Right kidney (tissue), 1 donor: ENCODE results near the gene KCNAB1.

Experiments
- DNase-seq: peaks from one replicate; pipeline ENCODE4 v3.0.0-alpha.2; 2016

Gene KCNAB1

DNA sequence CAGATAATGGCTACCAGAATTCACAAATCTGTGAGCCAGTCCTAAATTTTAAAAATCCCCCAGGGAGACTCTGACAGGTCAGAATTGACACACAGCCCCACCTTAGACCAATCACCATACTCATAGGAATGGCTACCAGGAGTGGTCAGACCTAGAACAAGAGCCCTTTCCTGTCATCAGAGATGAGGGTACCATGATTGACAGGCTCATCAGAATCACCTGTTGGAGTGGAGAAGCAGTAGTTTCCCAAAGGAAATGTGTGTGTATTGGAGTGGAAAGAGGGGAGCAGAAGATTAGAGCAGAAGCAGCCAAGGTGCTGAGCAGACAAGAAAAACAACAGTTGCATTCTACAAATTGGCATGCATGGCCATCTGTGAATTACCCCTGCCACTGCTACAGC, 461.6 kb downstream of the KCNAB1 start:
- DNase-seq = no peak

DNA sequence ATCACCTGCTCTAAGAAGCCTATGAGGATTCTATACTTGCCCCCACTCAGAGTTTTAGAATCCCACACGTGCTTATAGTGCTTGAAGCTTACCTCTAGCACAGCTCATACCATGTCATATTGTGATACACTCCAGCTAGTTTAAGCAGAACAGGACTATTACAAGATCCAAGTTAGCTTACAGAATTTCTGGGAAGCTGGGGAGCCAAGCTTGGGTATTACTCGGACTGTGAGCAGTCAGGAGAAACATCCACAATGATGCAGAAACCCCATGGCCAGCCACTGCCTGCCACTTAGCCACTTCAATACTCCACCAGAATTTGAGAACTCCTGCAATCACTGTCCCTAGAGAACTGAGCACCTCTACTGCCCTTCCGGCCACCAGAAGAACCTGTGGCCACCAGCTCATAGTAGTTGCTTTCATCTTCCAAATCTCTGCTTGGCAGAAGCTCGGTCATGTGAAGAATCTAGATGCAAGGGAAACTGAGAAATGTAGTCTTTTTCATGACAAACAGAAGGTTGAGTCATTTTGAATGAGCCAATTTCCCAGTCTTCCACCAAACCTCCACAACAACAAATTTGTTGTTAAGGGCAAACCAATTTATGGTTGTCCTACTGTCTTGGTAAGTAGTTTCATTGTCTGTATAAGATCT, 462.3 kb downstream of the KCNAB1 start:
- no peak for DNase-seq

DNA sequence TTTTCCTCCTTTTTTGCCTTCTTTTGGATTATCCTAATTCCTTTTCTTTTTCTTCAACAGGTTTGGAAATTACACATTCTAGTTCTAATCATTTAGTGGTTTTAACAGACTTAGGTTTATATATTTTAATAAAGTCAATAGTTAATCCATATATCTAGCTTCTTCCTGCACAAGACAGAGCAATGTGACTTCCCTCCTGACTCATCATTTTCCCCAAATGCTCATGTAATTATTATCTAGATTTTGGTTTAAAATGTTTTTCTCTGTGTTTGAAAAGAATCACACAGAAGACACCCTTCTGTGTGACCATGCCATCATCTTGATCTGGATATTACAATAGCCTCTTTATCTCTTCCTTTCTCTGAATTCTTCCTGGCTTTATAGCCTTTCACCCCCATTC, 463.1 kb downstream of the KCNAB1 start:
- no peak for DNase-seq

- no peak for DNase-seq
Observed at GRCh38 chr3:156586905-156587759, 466.8 kb downstream of the KCNAB1 start.

DNA sequence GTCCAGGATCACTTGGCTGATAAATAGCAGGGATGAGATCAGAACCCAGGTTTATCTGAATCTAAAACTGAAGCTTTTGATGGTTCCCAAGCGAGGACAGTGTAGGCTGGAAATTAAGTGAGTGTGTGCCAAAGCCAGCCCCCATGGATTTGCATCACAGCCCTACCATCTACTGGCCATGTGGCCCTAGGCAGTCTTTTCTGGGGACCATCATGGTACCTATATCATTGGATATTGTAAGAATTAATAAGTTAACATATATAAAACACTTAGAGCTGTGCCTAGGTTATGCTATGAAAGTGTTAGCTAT, 467.3 kb downstream of the KCNAB1 start:
- DNase-seq = no peak
